Lower leg skin (tissue), 3 donors: ENCODE data around the gene SCG5.
"Not testable (repeated sequence)": the region's sequence is repeated elsewhere in the genome, so short reads cannot be mapped to it uniquely, and the experiment has no call there.

Source experiments
- CTCF ChIP-seq, 3 donors: fragments of 450-650 bp; IDR thresholded peaks; one replicate each; pipeline ENCODE4 v1.5.1; 2016; ENCODE audit warnings: antibody characterized with exemption in 3 of 3, mild to moderate bottlenecking in 3 of 3, moderate library complexity in 2 of 3
- POLR2A ChIP-seq, 2 donors: fragments of 450-650 bp; IDR thresholded peaks; one replicate each; pipeline ENCODE4 v1.6.1; 2016 to 2017; ENCODE audit warnings: antibody characterized with exemption in 2 of 2, mild to moderate bottlenecking in 1 of 2, moderate library complexity in 1 of 2

GRCh38 chr15:32593151-32593550 lies 48.4 kb upstream of the SCG5 start, which contains the start of gene GOLGA8N:
- TF ChIP-seq CTCF, POLR2A (IDR thresholded peaks at IDR 0.05): not testable (repeated sequence)
